GM12864 (cell line): ENCODE data around the gene BCAS4.
A peak's percentile ranks its signal among the peaks of the same experiment; 100 is the strongest.
"Not testable (repeated sequence)": the region's sequence is repeated elsewhere in the genome, so short reads cannot be mapped to it uniquely, and the experiment has no call there.

Experiments used
- DNase-seq: peaks from one replicate; pipeline ENCODE4 v3.0.0-alpha.2; 2011; ENCODE audit warnings: low read depth
- H3K4me3 ChIP-seq: 2 replicates; pipeline ENCODE4 v1.5.1; 2011; ENCODE audit warnings: mild to moderate bottlenecking, low read depth, low read length, control low read depth
- CTCF ChIP-seq: IDR thresholded peaks from 2 replicates; pipeline ENCODE4 v1.5.1; 2011; ENCODE audit warnings: low read depth, mild to moderate bottlenecking, moderate library complexity, low read length, control low read depth, inconsistent platforms; ENCODE audit errors: missing control alignments

BCAS4 gene

GRCh38 chr20:50797142-50797541 lies 2.3 kb downstream of the BCAS4 start:
- H3K4me3 ChIP-seq: peak overlapping the region; percentile 26; the same call in 1 of the 2 replicates
- no peak for DNase-seq
- TF ChIP-seq CTCF: no peak

GRCh38 chr20:50798650-50799049 lies 3.8 kb downstream of the BCAS4 start:
- no peak for TF ChIP-seq CTCF
- no peak for DNase-seq
- H3K4me3 ChIP-seq: peak overlapping the region; percentile 28

GRCh38 chr20:50799176-50799889 lies 4.5 kb downstream of the BCAS4 start:
- no peak for TF ChIP-seq CTCF
- no peak for DNase-seq
- H3K4me3 ChIP-seq: peak overlapping the region; percentile 28

GRCh38 chr20:50799890-50800550 lies 5.2 kb downstream of the BCAS4 start:
- peak overlapping the region; percentile 28 for H3K4me3 ChIP-seq
- no peak for TF ChIP-seq CTCF
- no peak for DNase-seq

GRCh38 chr20:50800986-50801746 lies 6.3 kb downstream of the BCAS4 start:
- H3K4me3 ChIP-seq, DNase-seq: not testable (repeated sequence)

- H3K4me3 ChIP-seq: no peak overlapping the region
- DNase-seq: no peak
- no peak for TF ChIP-seq CTCF
Observed at GRCh38 chr20:50801747-50802125, 6.9 kb downstream of the BCAS4 start.

- no peak overlapping the region for H3K4me3 ChIP-seq
- DNase-seq: no peak
- no peak for TF ChIP-seq CTCF
Observed at GRCh38 chr20:50802289-50802688, 7.4 kb downstream of the BCAS4 start.
